Endothelial cell of hepatic sinusoid (primary cell): ENCODE measurements around the gene DNM1.

Source experiments
- in situ Hi-C: cut with HindIII; loops from 2 replicates; pipeline ENCODE4 v1.10.0; 2017; ENCODE audit warnings: low sequenced_read_pairs

The DNM1 gene

DNA sequence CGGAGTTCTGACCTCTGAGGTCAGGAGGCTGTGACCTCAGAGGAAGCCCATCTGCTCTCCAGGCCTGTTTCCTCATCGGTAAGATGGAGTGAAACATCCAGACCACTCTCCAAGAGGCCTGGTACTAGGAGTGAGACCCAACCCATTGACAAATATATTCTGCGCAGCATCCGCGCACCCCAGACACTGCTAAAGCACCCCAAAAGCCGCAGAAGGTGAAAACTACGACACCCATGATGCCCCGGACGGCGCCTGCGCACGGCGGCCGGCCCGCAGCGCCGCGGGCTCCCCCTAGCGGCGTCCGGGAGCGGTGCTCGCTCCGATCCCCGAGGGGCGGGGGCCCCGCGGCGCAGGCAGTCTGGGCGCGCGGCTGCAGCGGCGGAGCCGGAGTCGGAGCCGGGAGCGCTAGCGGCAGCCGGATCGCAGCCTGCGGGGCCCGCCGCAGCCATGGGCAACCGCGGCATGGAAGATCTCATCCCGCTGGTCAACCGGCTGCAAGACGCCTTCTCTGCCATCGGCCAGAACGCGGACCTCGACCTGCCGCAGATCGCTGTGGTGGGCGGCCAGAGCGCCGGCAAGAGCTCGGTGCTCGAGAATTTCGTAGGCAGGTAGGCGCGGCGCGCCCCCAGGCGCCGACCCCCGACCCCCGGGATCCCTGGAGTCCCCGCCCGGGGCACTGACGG lies at the start of gene DNM1:
DNM1 (plus strand) TSS at position 356 of the 683 bp plus-strand sequence; CDS start at position 448, 92 bp downstream.
- in situ Hi-C loops: no loop called here

DNA sequence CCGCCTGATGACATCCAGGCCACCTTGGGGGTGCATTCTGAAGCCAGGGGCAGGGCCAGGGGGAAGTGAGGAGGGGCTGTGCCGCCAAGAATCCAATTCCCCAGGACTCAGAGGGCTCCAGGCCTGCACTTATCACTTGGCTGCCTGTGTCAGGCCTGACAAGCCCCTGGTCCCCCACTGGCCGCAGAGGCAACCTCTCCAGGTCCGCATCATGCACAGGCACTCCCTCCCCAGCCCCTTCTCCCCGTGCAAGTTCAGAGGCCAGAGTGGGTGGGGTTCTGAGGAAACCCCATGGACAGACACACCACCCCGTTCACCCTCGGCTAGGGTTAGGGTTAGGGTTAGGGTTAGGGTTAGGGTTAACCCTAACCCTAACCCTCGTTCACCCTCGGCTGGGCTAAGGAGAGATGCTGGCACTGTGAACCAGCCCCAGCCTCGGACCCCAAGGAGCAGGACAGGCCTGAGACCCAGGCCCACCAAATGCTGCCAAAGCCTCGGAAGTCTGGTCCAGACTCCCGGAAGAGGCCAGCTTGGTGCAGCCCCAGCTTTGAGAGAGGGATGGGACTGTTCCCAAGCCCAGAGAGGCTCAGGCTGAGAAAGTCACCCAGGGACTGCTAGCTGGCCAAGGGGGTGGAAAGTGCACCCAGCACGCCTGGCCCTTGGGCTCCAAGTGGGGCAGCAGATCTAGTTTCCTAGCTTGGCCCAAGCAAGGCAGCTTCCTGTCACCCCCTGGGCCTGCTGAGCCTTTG lies 49.1 kb upstream of the DNM1 start:
- in situ Hi-C loops: no loop called here

DNA sequence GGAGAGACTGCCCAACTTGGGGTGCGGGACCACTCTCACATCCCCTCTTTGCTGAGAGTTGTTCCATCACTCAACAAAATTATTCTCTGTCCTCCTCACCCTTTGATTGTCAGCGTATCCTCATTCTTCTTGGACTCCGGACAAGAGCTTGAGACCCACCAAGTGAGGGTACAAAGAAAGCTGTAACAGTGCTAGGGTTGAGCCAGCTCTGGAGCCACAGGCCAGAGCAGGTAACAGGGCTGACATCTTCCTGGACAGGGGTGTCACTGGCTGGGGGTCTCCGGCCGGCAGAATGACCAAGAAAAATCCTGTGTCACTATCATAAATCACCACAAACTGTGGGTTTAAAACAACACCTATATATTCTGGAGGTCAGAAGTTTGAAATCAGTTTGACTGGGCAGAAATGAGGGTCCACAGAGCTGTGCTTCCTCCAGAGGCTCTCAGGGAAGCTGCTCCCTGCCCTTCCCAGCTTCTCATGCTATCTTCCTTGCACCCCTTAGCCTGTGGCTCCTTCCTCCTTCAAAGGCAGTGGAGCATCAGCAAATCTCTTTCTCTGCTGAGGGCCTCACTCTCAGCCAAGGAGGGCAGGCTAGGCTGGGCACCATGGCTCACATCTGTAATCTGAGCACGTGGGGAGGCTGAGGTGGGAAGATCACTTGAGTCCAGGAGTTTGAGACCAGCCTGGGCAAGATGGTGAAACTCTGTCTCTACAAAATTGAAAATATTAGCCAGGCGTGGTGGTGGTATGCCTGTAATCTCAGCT lies 47.3 kb upstream of the DNM1 start:
- in situ Hi-C loops: no loop called here

DNA sequence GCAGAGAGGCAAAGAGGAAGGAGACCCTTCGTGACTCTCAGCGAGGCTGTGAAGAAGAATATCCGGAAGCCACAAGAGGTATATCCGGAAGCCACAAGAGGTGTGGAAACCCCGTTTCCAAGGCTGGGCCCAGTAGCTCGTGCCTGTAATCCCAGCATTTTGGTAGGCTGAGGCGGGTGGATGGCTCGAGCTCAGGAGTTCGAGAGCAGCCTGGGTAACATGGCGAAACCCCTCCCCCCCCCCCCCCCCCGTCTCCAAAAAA lies 43.7 kb upstream of the DNM1 start:
- in situ Hi-C loops: no loop called here

DNA sequence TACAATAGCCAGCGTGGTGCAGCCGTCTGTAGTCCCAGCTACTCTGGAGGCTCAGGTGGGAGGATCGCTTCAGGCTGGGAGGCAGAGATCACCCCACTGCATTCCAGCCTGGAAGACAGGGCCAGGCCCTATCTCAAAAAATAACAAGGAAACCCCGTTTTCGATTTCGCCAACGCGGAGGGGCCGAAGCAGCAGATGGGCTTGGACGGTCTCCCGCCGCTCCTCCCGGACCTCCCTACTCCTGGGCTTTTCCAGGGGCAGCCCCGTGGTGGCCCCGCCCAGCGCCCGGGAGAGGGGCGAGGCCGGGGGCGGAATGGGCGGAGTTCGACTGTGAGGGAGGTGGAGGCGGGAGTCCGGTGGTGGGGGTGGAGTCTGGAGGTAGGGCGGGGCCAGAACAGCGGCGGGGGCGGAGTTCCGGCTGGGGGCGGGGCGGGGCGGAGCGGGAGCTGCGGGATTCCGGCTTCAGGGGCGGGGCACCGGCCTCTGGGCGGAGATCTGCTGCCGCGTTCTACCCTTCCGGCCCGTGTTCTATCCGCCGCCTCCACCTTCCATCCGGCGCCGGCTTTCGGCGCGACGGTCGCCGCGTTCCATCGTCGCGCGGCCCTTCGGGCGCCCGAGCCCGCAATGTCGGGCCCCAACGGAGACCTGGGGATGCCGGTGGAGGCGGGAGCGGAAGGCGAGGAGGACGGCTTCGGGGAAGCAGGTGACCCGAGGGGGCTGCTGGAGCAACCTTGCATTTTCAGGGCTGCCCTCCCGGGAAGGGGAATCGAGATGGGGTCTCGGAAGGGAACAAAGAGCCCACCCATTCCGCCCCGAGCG lies 43.2 kb upstream of the DNM1 start, which contains the start of gene BBLN:
BBLN (plus strand) TSS at position 482 of the 819 bp plus-strand sequence; CDS start at position 625, 143 bp downstream.
- in situ Hi-C loops: no loop called here

DNA sequence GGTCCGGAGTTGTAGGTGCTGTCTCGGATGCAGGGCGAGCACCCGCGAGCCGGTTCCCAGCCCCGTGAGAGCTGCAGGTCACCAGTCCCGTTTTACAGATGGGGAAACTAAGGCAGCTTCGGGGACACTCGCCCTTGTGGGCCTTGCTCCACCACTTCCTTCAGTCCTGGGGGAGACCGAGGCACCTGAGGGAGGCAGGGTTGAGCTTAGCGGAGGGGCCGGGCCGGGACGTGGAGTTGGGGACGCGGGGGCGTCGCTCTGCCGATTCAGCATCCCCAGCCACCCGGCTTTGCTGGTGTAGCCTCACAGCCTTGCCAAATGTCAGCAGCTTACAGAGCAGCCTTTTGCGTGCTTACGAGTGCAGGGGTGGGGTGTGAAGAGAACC lies 42.6 kb upstream of the DNM1 start:
- in situ Hi-C loops: no loop called here

DNA sequence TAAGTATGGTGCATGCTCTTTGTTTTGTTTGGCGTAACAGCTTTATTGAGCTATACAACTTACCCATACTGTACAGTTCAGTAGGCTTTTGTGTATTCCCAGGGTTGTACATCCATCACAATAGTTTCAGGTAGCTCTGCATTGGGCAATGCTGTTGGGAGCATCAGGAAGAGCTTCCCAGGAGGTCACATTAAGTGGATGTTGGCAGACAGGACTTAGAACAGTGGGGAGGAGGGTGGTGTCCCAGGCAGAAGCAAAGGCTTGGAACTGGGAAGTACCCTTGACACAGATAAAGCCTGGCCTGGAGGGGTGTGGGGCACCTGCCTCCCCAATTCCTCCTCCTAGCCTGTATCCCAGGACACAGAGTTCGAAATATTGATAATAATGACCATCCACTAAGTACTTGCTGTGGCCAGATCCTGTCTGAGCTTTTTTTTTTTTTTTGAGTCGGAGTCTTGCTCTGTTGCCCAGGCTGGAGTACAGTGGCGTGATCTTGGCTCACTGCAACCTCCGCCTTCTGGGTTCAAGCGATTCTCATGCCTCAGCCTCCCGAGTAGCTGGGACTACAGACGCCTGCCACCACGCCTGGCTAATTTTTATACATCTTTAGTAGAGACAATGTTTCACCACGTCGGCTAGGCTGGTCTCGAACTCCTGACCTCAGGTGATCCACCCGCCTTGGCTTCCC lies 41.8 kb upstream of the DNM1 start:
- in situ Hi-C loops: no loop called here

DNA sequence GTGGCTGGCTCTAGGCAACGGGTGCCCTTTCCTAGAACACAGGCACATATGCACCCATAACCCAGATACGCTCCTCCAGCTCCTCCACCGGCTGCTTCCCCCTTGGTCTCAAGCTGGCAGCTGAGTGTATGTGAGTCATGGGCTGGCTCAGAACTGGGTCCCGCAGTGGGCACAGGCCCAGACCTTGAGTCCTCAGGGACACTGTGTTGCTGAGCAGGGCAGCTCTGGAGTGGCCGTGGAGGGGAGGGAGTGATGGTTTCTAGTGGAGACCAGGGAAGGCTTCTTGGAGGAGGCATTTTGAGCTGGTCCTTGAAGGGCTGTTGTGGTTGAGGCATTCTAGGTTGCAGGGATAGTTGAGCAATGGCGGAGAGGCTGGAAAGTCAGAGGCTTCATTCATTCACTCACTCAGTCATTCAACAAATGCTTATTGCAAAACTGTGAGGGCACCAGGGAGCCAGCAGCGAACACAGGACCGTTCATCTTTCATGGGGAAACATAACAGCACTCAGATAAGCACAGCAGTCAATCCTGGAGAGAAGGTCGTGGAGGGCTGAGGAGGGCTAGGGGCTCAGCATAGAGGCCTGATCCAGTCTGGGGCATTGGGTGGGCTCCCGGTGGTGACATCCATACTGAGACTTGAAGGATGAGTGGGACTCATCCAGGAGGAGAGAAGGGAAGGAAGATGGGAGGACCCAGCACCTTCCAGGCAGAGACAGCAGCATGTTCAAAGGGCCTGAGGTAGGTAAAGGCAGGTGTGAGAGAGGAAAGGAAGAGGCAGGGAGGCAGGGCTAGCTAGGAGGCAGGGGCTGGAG lies 40.8 kb upstream of the DNM1 start:
- in situ Hi-C loops: no loop called here

DNA sequence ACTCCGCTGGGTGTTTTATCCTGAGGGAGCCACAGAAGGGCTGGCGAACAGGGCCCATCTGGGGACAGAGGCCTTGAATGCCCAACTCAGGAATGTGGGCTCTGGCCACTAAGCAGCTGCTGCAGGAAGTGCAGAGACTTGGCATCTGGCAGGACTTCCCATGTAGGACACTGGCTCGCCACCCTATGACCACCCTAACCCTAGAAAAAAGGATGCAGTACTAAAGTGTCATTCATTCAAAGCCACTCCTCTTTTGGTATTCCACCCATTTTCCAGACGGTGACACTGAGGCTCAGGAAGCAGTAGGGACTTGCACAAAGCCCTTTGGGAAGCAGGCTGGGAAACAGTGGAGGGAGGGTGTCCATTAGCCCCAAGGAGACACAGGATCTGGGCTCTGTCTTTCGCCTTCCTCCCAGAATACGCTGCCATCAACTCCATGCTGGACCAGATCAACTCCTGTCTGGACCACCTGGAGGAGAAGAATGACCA lies 40.1 kb upstream of the DNM1 start:
- in situ Hi-C loops: no loop called here

DNA sequence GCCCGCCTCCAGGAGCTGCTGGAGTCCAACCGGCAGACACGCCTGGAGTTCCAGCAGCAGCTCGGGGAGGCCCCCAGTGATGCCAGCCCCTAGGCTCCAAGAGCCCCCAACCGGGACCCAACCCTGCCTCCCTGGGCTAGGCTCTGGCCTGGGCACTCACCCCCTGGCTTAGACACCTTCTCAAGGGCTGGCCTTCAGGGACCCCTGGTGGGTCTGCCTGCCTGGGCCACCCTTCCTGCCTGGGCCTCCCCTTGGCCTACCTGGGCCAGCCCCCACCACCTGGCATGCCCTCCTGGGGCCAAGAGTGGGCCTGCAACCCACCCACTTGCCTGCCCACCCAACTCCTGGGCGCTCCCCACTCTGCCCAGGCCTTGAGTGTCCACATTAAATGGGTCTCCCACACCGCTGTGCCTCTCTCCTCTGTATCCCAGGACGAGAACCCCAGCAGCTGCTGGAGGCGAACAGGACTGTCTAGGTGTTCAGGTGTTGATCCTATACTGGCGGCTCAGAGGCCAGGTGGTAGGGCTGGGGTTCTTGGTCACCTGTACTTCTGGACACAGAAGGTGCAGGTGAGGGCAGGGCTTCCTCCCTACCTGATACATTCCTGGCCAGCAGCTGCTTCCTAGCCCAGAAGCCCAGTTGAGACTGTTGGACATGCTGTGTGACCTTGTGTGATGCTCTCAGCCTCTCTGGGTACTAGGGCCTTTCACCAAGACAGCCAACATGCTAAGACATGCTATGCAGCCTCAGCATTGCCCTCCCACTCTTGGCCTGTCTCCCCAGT lies 39.5 kb upstream of the DNM1 start:
- in situ Hi-C loops: no loop called here

DNA sequence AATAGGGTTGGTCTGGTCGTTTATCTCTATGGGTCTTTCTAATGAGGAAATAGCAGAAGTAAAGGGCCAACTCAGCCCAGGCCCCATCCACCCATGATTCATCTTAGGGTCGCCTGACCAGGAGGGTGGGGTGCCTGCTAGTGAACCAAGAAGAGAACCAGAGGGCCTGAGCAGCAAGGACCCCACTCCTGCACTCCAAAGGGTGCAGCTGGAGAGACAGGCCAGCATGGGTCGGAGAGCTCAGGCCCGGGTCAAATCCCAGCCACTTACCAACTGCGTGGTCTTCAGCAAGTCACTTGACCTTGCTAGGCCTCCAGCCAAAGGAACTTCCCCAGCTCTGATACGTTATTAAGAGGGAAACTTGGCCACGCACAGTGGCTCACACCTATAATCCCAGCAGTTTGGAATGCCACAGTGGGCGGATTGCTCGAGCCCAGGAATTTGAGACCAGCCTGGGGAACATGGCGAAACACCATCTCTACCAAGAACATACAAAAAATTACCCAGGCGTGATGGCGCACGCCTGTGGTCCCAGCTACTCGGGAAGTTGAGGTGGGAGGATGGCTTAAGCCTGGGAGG lies 38.8 kb upstream of the DNM1 start:
- in situ Hi-C loops: no loop called here

DNA sequence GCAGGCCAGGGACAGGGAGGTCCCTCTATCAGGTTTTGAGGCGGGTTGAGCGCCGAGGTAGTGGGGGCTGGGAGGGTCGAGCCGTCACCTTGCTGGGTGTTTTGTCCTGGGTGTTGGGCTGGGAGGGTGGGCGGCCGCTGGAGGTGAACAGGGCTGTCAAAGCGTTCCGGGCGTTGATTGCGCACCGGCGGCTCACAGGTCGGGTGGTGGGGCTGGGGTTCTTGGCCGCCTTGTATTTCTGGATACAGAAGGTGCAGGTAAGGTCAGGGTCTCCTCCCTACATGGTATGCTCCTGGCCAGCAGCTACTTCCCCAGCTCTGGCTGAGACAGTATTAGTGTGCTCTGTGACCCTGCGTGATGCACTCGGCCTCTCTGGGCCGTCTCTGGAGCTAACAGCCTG lies 37.0 kb upstream of the DNM1 start:
- in situ Hi-C loops: no loop called here

DNA sequence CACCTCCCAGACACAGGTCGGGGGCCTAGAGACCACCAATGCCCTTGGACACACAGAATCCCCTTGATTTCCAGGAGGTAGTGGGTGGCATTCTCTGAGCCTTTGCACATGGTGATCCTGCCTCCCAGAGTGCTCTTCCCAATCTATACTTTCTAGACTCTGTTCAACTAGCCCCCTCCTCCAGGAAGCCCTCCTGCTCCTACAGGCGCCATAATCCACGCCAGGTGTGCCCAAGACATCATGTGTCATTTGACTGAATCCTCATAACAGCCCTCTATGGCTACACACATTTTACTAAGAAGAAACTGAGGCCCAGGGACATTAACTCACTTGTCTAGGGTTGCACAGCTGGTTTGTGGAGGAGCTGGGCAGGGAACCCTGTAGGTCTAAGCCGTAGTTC lies 36.0 kb upstream of the DNM1 start:
- in situ Hi-C loops: no loop called here

DNA sequence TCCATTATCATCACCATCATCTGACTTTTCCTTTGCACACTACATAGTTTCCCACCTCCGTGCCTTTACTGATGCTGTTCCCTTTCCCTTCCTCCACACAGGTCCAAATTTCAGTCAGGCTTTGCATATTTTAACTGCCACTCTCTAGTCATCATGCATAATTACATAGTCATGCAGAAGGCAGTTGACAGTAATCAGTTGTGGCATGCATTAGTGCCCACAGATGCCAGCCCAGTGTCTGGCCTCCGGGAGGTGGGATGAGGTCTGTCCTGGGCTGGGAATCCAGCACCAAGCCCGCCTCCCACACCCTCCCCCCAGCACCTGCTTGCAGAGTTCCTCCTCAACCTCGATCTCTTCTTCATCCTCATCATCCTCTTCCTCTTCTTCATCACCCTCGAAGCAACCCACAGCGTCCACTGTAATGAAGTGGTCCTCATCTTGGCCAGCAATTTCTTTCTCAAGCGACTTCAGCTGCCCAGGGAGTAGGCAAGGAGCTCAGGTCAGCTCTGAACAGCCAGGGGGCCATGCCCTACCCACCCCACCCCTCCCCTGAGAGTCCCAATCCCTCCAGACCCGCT lies 34.4 kb upstream of the DNM1 start:
- in situ Hi-C loops: no loop called here

DNA sequence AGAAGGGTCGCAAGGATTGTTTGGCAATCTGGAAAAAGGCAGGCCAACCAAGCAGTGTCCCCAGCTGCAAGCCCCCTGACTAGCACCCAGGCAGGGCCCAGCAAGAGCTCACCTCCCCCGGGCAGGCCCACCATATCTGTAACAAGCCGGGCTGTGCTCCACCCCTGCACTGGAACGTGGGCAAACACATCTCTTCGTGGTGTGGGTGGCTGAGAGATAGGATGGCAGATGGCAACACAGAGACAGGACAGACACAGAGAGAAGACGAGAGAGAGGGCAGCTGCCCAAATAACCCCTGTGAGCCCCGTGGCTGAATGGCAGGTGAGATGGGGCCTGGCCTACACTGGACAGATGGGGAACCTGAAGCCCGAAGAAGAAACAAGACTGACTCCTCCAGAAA lies 33.7 kb upstream of the DNM1 start:
- in situ Hi-C loops: no loop called here

DNA sequence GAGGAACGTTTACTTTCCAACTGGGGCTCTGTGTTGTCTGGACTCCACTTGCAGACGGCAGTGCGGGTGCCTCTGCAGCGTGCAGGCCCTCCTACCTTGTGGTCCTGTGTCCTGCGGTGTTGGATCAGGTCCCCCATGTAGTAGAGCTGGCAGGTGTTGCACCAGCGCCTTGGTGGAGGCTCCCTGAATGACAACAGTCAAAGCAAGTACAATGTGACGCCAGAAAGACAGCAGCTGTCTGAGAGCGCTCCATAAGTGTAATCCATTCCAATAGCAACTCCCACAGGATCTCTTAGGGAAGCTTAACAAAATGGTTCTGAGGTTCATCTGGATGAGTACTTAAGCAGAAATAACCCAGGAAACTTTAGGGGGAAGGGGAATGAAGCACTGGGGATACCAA lies 33.3 kb upstream of the DNM1 start:
- in situ Hi-C loops: no loop called here

DNA sequence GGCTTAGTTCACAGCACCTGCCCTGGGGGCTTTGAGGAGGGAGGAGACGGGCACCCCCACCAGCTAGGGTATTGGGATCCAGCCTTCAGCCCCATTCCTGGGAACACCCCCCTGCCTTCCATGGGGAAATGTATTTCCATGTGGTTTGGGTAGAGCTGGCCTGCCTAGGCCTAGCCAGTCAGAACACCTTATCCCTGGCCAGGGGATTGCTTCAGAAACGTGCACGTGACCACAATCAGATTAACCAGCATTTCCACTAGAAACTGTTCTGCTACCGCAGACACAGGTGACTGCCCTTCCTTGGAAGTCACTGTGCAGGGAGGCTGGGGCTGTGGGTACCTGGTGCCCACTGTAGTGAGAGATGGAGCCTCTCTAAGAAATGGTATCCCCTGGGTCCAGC lies 29.1 kb upstream of the DNM1 start:
- in situ Hi-C loops: no loop called here

DNA sequence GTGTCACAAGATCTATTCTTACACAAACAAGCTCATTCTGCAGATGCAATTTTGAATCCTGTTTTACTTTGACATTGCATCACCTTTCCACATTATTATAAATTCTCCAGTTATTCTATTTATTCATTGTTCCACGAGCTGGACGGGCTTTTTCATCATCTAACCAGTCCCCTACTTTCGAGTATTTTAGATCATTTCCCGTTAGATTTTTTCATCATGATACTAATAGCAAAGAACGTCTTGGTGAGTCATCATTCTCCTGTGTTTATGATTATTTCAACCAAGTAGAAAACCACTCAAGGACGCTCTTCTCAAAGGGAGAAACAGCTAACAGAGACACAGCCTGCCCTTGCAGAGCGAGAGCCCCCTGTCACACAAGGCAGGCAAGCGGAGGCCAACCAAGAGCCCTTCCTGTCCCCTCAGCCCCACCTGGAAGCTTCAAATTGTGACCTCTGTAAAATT lies 28.0 kb upstream of the DNM1 start:
- in situ Hi-C loops: no loop called here
